AG04449 (cell line): Measurements from ENCODE around the gene PDE4B.
"Not testable (repeated sequence)": the region's sequence is repeated elsewhere in the genome, so short reads cannot be mapped to it uniquely, and the experiment has no call there.

Source experiments
- CTCF ChIA-PET: fragments of 350-600 bp; formaldehyde crosslinking; extraction: SDS; loops from one replicate; lab custom pipeline; 2021; ENCODE audit warnings: antibody characterized with exemption; lab: Yijun Ruan, JAX
- POLR2A ChIA-PET: fragments of 400-600, 350-600 bp; formaldehyde crosslinking; extraction: SDS; loops from one replicate; lab custom pipeline; 2020; ENCODE audit warnings: antibody characterized with exemption, inconsistent platforms; lab: Yijun Ruan, JAX
- DNase-seq: peaks from one replicate; pipeline ENCODE4 v3.0.0-alpha.2; 2010; ENCODE audit warnings: low read depth, low spot score
- H3K4me3 ChIP-seq: 2 replicates; pipeline ENCODE4 v1.5.1; 2011; ENCODE audit warnings: low read depth, mild to moderate bottlenecking, control low read depth, low read length
- TF ChIP-seq, protein P1 (sequence below): IDR thresholded peaks from one replicate; pipeline ENCODE4 v1.5.1; 2011; ENCODE audit warnings: mild to moderate bottlenecking, moderate library complexity, low read length, control low read depth, inconsistent platforms; ENCODE audit not compliant: insufficient read depth; ENCODE audit errors: missing control alignments

PDE4B gene

DNA sequence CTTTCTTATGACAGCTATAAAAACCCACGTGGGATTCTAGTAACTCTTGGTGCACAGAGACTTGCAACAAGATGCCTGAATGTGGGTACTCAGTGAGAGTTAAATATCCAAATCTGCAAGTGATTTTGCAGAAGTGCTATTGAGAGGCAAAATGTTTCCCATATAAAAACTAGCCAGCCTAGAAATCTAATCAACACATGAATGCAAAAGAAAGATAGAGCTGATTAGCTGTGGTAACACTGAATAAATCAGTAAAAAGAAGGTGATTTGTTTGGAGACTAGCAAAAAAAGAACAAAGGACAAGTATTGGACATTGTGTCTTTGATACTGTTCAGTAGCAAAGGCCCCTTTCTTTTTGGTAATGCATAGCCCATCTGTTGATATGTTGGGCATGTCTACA lies 527.5 kb downstream of the PDE4B start:
- TF ChIP-seq, protein P1, sequence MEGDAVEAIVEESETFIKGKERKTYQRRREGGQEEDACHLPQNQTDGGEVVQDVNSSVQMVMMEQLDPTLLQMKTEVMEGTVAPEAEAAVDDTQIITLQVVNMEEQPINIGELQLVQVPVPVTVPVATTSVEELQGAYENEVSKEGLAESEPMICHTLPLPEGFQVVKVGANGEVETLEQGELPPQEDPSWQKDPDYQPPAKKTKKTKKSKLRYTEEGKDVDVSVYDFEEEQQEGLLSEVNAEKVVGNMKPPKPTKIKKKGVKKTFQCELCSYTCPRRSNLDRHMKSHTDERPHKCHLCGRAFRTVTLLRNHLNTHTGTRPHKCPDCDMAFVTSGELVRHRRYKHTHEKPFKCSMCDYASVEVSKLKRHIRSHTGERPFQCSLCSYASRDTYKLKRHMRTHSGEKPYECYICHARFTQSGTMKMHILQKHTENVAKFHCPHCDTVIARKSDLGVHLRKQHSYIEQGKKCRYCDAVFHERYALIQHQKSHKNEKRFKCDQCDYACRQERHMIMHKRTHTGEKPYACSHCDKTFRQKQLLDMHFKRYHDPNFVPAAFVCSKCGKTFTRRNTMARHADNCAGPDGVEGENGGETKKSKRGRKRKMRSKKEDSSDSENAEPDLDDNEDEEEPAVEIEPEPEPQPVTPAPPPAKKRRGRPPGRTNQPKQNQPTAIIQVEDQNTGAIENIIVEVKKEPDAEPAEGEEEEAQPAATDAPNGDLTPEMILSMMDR, result no peak
- no peak for DNase-seq
- CTCF ChIA-PET, result interaction anchor here (0.8 to 1.3 kb wide), 3 partner anchors 12 to 126 kb away, joined by 3 to 4 read pairs (median 3); no protein-coding TSS in a partner anchor
- POLR2A ChIA-PET, result no interaction called here
- H3K4me3 ChIP-seq, result no peak overlapping the region

DNA sequence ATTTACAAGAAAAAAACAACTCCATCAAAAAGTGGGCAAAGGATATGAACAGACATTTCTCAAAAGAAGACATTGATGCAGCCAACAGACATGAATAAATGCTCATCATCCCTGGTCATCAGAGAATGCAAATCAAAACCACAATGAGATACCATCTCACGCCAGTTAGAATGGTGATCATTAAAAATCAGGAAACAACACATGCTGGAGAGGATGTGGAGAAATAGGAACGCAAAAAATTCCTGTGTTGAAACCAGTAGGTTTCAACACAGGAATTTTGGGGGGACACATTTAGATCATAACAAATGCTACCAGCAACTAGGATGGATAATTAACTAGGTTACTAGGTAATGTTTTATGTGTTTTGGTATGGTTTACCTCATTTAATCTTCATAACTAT lies 529.8 kb downstream of the PDE4B start:
- CTCF ChIA-PET, result interaction anchor here (1.5 kb wide), 1 partner anchor 69 kb away, joined by 4 read pairs; no protein-coding TSS in a partner anchor
- H3K4me3 ChIP-seq, POLR2A ChIA-PET, DNase-seq: not testable (repeated sequence)

DNA sequence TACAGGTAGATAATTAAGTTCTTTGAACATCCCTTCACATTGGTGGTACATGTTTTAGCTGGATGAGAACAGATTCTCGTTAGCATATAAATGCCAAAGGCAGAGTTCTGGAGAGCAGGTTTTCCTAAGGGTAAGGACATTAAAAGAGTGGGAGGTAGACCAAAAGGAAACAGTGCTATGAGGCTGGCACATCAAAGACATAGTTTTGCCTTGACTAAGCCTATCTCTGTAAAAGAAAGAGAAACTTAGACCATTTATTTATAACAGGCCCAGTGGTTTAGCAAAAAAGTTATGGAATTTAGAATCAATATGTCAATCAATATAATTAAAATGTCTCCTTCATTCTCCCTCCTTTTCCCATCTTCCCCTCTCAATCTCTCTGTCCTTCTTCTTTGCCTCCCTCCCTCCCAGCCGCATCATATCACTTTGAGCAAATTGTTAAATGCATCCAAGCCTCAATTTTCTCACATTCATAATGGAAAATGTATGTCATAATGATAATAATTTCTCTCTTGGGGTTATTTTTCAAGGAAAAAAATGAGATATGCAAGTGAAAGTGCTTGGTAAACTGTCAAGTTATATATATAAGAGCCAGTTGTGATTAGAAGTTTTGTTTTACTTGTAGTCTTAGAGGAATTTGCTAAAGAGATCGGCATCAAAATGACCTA lies 531.4 kb downstream of the PDE4B start:
- CTCF ChIA-PET, result no interaction called here
- no peak for DNase-seq
- TF ChIP-seq, protein P1, result no peak
- POLR2A ChIA-PET, result no interaction called here
- H3K4me3 ChIP-seq, result no peak overlapping the region

- no peak overlapping the region for H3K4me3 ChIP-seq
- POLR2A ChIA-PET, result no interaction called here
- no peak for DNase-seq
- CTCF ChIA-PET, result interaction anchor here (1.0 kb wide), 1 partner anchor 120 kb away, joined by 3 read pairs; no protein-coding TSS in a partner anchor
- TF ChIP-seq, protein P1, result no peak
Measured at GRCh38 chr1:66325594-66326380, 533.1 kb downstream of the PDE4B start.

DNA sequence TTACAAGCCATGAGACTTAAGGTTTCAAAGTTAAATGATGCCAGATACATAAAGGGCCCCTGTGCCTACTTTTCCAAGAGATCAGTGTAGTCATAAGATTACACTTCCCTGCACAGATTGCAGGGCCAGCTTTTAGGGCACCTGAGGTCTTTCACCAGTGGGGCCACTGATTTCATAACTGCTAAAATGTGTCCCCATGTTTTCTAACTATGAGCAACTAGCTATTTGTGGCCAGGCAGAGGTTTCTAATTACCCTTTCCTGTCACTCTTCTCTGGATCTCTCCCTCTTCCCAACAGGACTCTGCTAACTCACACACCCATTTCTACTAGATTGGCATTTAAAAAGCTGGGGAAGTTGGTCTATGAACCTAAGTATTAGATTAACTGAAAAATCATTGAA lies 534.2 kb downstream of the PDE4B start:
- ChIA-PET POLR2A (no interaction called here), CTCF (interaction anchor here (1.1 to 1.2 kb wide), 2 partner anchors 16 to 164 kb away, joined by 3 read pairs; no protein-coding TSS in a partner anchor)
- H3K4me3 ChIP-seq, result no peak overlapping the region
- DNase-seq, result no peak
- TF ChIP-seq, protein P1, result no peak

DNA sequence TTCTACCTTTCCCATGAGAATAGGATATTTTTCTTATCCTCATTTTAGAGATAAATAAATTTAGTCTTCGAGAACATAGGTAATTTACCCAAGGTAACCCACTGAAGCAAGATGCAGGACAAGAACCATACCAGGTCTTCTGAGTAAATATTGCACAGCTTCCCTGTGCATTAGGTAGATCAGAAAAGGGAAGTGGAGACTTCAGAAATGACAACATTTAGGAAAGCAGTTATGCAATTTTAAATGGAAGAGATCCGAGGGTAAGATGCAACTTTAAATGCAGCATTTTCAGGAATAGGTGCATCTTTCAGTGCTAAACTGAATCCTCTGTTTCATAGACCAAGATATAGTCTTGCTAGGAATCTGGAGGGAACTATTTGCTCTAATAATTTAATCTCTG lies 534.9 kb downstream of the PDE4B start:
- TF ChIP-seq, protein P1, result no peak
- POLR2A ChIA-PET, result no interaction called here
- CTCF ChIA-PET, result interaction anchor here (1.1 to 1.2 kb wide), 2 partner anchors 16 to 163 kb away, joined by 3 read pairs; no protein-coding TSS in a partner anchor
- H3K4me3 ChIP-seq, result no peak overlapping the region
- no peak for DNase-seq
